HL-60 (cell line): Measurements from ENCODE around the gene PIR.
A peak's percentile ranks its signal among the peaks of the same experiment; 100 is the strongest.

ENCODE experiments used
- DNase-seq, 2 experiments: peaks; one replicate each; pipeline ENCODE4 v3.0.0-alpha.2; 2010 to 2020; ENCODE audit warnings: low read depth in 1 of 2, low spot score in 1 of 2
- H3K27ac ChIP-seq: fragments of 250-450 bp; sonication (Bioruptor Pico); replicated peaks from 2 replicates; pipeline ENCODE4 v1.5.1; 2020; ENCODE audit warnings: mild to moderate bottlenecking, moderate library complexity
- H3K27me3 ChIP-seq: fragments of 250-450 bp; sonication (Bioruptor Pico); 2 replicates; pipeline ENCODE4 v1.5.1; 2021; ENCODE audit warnings: mild to moderate bottlenecking, moderate library complexity; ENCODE audit not compliant: insufficient read depth, poor library complexity, severe bottlenecking
- H3K4me3 ChIP-seq: replicated peaks from 2 replicates; pipeline ENCODE4 v1.5.1; 2011; ENCODE audit warnings: mild to moderate bottlenecking, control low read depth, low read length; ENCODE audit not compliant: insufficient read depth
- CTCF ChIP-seq: IDR thresholded peaks from one replicate; pipeline ENCODE4 v1.5.1; 2011; ENCODE audit warnings: low read length, control low read depth, inconsistent platforms; ENCODE audit not compliant: insufficient read depth
- GABPA ChIP-seq: IDR thresholded peaks from 2 replicates; pipeline ENCODE4 v1.6.1; 2012; ENCODE audit warnings: low read depth
- POLR2AphosphoS5 ChIP-seq: IDR thresholded peaks from 2 replicates; pipeline ENCODE4 v1.6.1; 2012; ENCODE audit warnings: low read depth
- SPI1 ChIP-seq: IDR thresholded peaks from 2 replicates; pipeline ENCODE4 v1.6.1; 2012; ENCODE audit warnings: low read depth, mild to moderate bottlenecking, borderline replicate concordance
- TF ChIP-seq, protein P1 (sequence below): IDR thresholded peaks from 2 replicates; pipeline ENCODE4 v1.6.1; 2012; ENCODE audit warnings: low read depth; ENCODE audit not compliant: insufficient replicate concordance

Gene PIR

GRCh38 chrX:15376956-15377355 is 116.2 kb downstream of the PIR start:
- no peak overlapping the region for H3K4me3 ChIP-seq
- no peak overlapping the region for H3K27ac ChIP-seq
- no peaks in the 10 kb centered on the region for H3K27me3 ChIP-seq
- no peak for DNase-seq
- TF ChIP-seq, protein P1, sequence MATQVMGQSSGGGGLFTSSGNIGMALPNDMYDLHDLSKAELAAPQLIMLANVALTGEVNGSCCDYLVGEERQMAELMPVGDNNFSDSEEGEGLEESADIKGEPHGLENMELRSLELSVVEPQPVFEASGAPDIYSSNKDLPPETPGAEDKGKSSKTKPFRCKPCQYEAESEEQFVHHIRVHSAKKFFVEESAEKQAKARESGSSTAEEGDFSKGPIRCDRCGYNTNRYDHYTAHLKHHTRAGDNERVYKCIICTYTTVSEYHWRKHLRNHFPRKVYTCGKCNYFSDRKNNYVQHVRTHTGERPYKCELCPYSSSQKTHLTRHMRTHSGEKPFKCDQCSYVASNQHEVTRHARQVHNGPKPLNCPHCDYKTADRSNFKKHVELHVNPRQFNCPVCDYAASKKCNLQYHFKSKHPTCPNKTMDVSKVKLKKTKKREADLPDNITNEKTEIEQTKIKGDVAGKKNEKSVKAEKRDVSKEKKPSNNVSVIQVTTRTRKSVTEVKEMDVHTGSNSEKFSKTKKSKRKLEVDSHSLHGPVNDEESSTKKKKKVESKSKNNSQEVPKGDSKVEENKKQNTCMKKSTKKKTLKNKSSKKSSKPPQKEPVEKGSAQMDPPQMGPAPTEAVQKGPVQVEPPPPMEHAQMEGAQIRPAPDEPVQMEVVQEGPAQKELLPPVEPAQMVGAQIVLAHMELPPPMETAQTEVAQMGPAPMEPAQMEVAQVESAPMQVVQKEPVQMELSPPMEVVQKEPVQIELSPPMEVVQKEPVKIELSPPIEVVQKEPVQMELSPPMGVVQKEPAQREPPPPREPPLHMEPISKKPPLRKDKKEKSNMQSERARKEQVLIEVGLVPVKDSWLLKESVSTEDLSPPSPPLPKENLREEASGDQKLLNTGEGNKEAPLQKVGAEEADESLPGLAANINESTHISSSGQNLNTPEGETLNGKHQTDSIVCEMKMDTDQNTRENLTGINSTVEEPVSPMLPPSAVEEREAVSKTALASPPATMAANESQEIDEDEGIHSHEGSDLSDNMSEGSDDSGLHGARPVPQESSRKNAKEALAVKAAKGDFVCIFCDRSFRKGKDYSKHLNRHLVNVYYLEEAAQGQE, result no peak

- Histone ChIP-seq H3K4me3 (no peak overlapping the region), H3K27me3 (no peaks in the 10 kb centered on the region), H3K27ac (no peak overlapping the region)
- TF ChIP-seq GABPA (no peak), POLR2AphosphoS5 (no peak), SPI1 (no peak), CTCF (no peak)
- TF ChIP-seq, protein P1, result no peak
- no peak for DNase-seq
These were observed 119.2 kb downstream of the PIR start for GRCh38 chrX:15373976-15374375.

DNA sequence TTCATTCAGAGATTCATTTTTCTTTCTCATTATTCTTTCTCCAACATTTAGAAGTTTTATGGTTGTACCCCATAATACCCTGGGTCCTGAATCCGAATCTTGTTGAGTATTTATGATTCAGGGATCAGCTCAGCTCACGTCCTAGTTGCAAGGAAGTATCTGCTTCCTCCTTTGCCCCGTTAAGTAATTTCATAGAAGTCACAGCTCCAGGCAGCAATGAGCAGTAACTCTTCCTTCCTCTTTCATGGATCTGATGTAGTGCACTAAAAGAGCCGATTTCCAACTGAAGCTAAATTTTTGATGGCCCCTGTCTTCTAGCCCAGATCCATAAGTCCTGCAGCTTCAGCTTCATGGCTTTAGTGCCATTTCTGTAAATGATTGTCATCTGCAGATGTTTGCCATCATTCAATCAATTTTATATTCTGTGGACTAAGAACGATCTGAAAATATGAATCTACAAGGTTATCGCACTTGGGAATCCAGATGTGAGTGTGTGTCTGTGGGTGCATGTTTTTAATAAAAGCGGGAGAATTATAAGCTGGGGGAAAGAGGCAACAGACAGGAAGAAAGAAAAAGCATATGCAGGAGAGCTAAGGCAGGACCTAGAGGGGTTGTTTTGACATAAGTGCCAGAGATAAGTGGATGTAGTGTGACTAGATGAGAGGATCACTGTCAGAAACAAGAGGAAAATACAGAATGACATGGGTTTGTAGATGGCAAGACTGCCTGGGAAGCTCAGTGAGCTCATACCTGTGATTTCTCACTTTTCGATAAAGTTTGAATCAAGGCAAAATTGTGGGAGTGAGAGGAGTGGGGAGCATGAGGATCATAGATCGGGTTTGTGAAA is 126.4 kb downstream of the PIR start:
- Histone ChIP-seq H3K27ac (no peak overlapping the region; the same call in 1 of the 2 replicates), H3K4me3 (no peak overlapping the region), H3K27me3 (no peaks in the 10 kb centered on the region)
- peak; percentile 7 to 54 for DNase-seq
- no peak for TF ChIP-seq POLR2AphosphoS5
- no peak for TF ChIP-seq GABPA
- TF ChIP-seq SPI1, result no peak; the same call in 1 of the 2 replicates
- TF ChIP-seq CTCF, result no peak
- TF ChIP-seq, protein P1, result no peak

- no peak for TF ChIP-seq CTCF
- TF ChIP-seq GABPA, result no peak
- TF ChIP-seq, protein P1, result no peak
- no peak for TF ChIP-seq POLR2AphosphoS5
- TF ChIP-seq SPI1, result no peak
- Histone ChIP-seq H3K4me3 (no peak overlapping the region), H3K27ac (no peak overlapping the region), H3K27me3 (no peaks in the 10 kb centered on the region)
- DNase-seq, result no peak
These were observed 133.4 kb downstream of the PIR start for GRCh38 chrX:15359701-15360100.
